DOHH2 (cell line): ENCODE measurements around the gene RAB27B.
"Not testable (repeated sequence)": the region's sequence is repeated elsewhere in the genome, so short reads cannot be mapped to it uniquely, and the experiment has no call there.

Experiments used
- H3F3A ChIP-seq: fragments of 200-600 bp; sonication (generic), shearing (Covaris generic); 2 replicates; pipeline ENCODE4 v1.6.0; 2016; ENCODE audit warnings: antibody characterized with exemption, mild to moderate bottlenecking; ENCODE audit not compliant: control insufficient read depth, insufficient read depth
- H3K27ac ChIP-seq: fragments of 200-600 bp; sonication (generic); 2 replicates; pipeline ENCODE4 v1.5.1; 2014; ENCODE audit warnings: low read depth, mild to moderate bottlenecking, low read length, moderate library complexity
- H3K27me3 ChIP-seq: fragments of 200-600 bp; sonication (generic); 2 replicates; pipeline ENCODE4 v1.6.1; 2014; ENCODE audit warnings: mild to moderate bottlenecking, low read length, mixed read lengths; ENCODE audit not compliant: control insufficient read depth
- H3K36me3 ChIP-seq: fragments of 200-600 bp; sonication (generic); 2 replicates; pipeline ENCODE4 v1.6.1; 2014; ENCODE audit warnings: mild to moderate bottlenecking, low read length, moderate library complexity, mixed read lengths; ENCODE audit not compliant: control insufficient read depth
- H3K4me1 ChIP-seq: fragments of 200-600 bp; sonication (generic); 2 replicates; pipeline ENCODE4 v1.6.1; 2014; ENCODE audit warnings: mild to moderate bottlenecking, low read length, mixed read lengths; ENCODE audit not compliant: control insufficient read depth
- H3K4me2 ChIP-seq: fragments of 200-600 bp; sonication (generic); 2 replicates; pipeline ENCODE4 v1.6.0; 2014; ENCODE audit warnings: mild to moderate bottlenecking, low read length, moderate library complexity
- H3K4me3 ChIP-seq: fragments of 200-600 bp; sonication (generic); 2 replicates; pipeline ENCODE4 v1.5.1; 2014; ENCODE audit warnings: mild to moderate bottlenecking, low read length, mixed read lengths
- H3K79me2 ChIP-seq: fragments of 200-600 bp; sonication (generic); 2 replicates; pipeline ENCODE4 v1.6.1; 2014; ENCODE audit warnings: mild to moderate bottlenecking, low read length, mixed read lengths; ENCODE audit not compliant: control insufficient read depth
- H3K9me2 ChIP-seq: fragments of 200-600 bp; sonication (generic); replicated peaks from 2 replicates; pipeline ENCODE4 v1.6.1; 2014; ENCODE audit warnings: mild to moderate bottlenecking, low read length, mixed read lengths; ENCODE audit not compliant: control insufficient read depth
- H3K9me3 ChIP-seq: fragments of 200-600 bp; sonication (generic); 2 replicates; pipeline ENCODE4 v1.6.1; 2014; ENCODE audit warnings: antibody characterized with exemption, low read length, mixed read lengths; ENCODE audit not compliant: control insufficient read depth, insufficient read depth
- H4K20me1 ChIP-seq: fragments of 200-600 bp; sonication (generic); 2 replicates; pipeline ENCODE4 v1.6.0; 2014; ENCODE audit warnings: low read depth, mild to moderate bottlenecking, antibody characterized with exemption, low read length, moderate library complexity; ENCODE audit not compliant: control insufficient read depth, insufficient read depth
- CTCF ChIP-seq: fragments of 200-600 bp; sonication (generic); IDR thresholded peaks from one replicate; pipeline ENCODE4 v1.5.1; 2014; ENCODE audit warnings: antibody characterized with exemption, mild to moderate bottlenecking, low read depth, low read length; ENCODE audit not compliant: poor library complexity, severe bottlenecking
- EZH2phosphoT487 ChIP-seq: fragments of 200-600 bp; sonication (generic); IDR thresholded peaks from 2 replicates; pipeline ENCODE4 v1.6.1; 2017; ENCODE audit warnings: borderline replicate concordance, mild to moderate bottlenecking, antibody characterized with exemption, low read length, moderate library complexity, mixed read lengths

Gene RAB27B

DNA sequence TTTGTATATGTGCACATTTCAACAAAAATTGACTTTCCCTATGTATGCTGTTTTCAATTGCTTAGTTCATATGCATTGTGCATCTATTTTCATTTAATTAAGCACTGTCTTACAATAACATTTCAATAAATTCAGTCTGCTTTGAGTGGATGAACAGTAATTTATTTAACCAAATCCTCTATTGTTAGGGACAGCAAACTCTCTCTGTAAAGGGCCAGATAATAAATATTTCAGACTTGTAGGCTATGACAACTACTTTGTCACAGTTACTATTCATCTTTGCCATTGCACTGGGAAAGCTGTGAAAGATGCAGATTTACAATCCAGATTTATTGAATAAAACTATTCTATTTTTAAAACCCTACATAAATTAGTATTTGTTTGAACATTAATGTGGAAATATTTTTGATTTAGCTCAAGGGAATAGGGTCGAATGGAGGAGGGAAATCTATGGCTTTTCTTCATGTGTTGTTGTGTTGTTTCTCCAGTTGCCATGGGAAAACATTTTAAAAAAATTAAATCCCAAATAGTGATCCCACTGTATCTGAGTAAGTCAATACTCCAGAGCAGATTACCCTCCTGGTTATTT is 14.2 kb upstream of the RAB27B start:
- no peak overlapping the region for H3K27ac ChIP-seq
- H3K27me3 ChIP-seq: no peaks in the 10 kb centered on the region
- H3K9me2 ChIP-seq: no peaks in the 10 kb centered on the region
- H3K36me3 ChIP-seq: no peaks in the 10 kb centered on the region
- TF ChIP-seq CTCF: no peak
- TF ChIP-seq EZH2phosphoT487: no peak
- no peak overlapping the region for H3K4me3 ChIP-seq
- H4K20me1 ChIP-seq: no peaks in the 10 kb centered on the region
- no peaks in the 10 kb centered on the region for H3K79me2 ChIP-seq
- no peaks in the 10 kb centered on the region for H3F3A ChIP-seq
- H3K4me2 ChIP-seq: no peak overlapping the region
- no peaks in the 10 kb centered on the region for H3K4me1 ChIP-seq
- H3K9me3 ChIP-seq: no peaks in the 10 kb centered on the region

DNA sequence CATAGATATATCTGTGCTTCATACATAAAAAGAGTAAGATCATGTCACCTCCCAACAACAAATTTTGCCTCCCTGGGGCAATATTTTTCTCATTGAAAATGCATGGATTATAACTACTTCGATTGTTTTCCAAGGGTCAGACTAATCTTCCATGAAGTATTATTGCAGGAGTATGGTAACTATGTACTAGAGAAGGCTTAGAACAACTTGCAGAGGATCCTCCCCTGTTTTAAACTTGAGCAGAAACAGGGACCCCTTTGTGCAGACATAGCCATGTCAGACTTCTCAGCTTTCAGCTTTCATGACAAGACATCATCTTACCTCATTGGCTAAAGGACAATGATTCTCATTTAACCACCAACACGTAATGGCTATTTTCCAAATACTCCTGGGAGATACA is 13.2 kb upstream of the RAB27B start:
- Histone ChIP-seq H3F3A (no peaks in the 10 kb centered on the region), H3K4me2 (no peak overlapping the region), H3K9me2 (no peaks in the 10 kb centered on the region), H4K20me1 (no peaks in the 10 kb centered on the region), H3K27me3 (no peaks in the 10 kb centered on the region), H3K79me2 (no peaks in the 10 kb centered on the region), H3K4me1 (no peaks in the 10 kb centered on the region), H3K4me3 (no peak overlapping the region), H3K9me3 (no peaks in the 10 kb centered on the region), H3K27ac (no peak overlapping the region), H3K36me3 (no peaks in the 10 kb centered on the region)
- TF ChIP-seq EZH2phosphoT487 (no peak), CTCF (no peak)

DNA sequence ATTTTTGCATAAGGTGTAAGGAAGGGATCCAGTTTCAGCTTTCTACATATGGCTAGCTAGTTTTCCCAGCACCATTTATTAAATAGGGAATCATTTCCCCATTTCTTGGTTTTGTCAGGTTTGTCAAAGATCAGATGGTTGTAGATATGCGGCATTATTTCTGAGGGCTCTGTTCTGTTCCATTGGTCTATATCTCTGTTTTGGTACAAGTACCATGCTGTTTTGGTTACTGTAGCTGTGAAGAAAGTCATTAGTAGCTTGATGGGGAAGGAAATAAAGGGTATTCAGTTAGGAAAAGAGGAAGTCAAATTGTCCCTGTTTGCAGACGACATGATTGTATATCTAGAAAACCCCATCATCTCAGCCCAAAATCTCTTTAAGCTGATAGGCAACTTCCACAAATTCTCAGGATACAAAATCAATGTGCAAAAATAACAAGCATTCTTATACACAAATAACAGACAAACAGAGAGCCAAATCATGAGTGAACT is 7.4 kb upstream of the RAB27B start:
- H3K9me3 ChIP-seq, H3K27me3 ChIP-seq, H3F3A ChIP-seq, H3K9me2 ChIP-seq, H3K4me3 ChIP-seq, H4K20me1 ChIP-seq, H3K36me3 ChIP-seq, H3K4me2 ChIP-seq, H3K4me1 ChIP-seq, H3K27ac ChIP-seq, H3K79me2 ChIP-seq: not testable (repeated sequence)

DNA sequence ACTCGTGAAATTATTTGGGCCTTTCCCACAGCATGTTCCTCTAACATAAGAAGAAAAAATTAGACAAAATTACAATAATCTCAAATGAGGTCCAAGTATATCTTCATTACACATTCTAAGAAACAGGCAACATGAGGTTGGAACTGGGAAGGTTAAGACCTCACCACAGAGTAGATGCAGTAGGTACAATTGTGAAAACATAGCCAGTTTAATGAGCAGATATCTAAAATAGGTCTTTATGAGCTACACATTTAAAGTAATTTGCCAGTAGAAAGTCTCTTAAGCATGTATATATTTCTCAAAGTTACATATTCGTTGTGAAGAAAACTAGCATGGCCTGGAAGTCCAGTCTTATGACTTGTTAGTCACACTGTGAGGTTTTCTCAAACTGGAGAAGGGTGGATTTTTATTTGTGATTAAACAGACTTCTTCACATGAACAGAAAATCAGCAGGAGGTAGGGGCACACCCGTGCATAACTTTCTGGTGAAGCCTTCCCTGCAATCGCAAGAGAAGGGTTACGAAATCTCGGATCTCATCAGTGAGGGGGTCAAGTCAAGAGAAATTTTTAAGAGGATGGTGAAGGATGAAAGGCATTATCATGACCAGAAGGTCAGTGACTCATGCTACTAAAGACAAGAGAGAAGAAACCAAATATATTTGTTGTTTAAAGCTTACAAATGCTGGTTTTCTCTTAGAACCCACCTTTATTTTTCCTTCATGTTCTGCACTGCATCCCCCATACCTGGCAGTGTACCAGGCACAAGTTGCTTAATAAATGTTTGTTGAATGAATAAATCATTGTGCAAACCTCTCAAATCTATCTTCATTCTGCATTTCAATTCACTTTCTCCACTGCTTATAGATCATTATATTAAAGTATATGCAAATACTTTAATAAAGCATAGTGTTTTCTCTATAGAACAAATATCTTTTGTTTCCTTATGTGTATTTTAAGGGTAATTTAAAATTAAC is 5.1 kb upstream of the RAB27B start:
- Histone ChIP-seq H3K9me2 (no peaks in the 10 kb centered on the region), H3K4me1 (no peaks in the 10 kb centered on the region), H3K4me2 (no peak overlapping the region), H3K9me3 (no peaks in the 10 kb centered on the region), H3K4me3 (no peak overlapping the region), H3K79me2 (no peaks in the 10 kb centered on the region), H4K20me1 (no peaks in the 10 kb centered on the region), H3F3A (no peaks in the 10 kb centered on the region), H3K27me3 (no peaks in the 10 kb centered on the region), H3K27ac (no peak overlapping the region), H3K36me3 (no peaks in the 10 kb centered on the region)
- TF ChIP-seq EZH2phosphoT487 (no peak), CTCF (no peak)
